Measurements from ENCODE around the gene CD300LG. TPM values are rescaled to one million over a fixed set of nuclear protein-coding genes. Genes with fewer than 3 reads are reported as not detected.
A peak's percentile ranks its signal among the peaks of the same experiment; 100 is the strongest.
"Not testable (repeated sequence)": the region's sequence is repeated elsewhere in the genome, so short reads cannot be mapped to it uniquely, and the experiment has no call there.

Gene CD300LG
- total RNA-seq, 1 donor from 2014 or later, result not detected

DNA sequence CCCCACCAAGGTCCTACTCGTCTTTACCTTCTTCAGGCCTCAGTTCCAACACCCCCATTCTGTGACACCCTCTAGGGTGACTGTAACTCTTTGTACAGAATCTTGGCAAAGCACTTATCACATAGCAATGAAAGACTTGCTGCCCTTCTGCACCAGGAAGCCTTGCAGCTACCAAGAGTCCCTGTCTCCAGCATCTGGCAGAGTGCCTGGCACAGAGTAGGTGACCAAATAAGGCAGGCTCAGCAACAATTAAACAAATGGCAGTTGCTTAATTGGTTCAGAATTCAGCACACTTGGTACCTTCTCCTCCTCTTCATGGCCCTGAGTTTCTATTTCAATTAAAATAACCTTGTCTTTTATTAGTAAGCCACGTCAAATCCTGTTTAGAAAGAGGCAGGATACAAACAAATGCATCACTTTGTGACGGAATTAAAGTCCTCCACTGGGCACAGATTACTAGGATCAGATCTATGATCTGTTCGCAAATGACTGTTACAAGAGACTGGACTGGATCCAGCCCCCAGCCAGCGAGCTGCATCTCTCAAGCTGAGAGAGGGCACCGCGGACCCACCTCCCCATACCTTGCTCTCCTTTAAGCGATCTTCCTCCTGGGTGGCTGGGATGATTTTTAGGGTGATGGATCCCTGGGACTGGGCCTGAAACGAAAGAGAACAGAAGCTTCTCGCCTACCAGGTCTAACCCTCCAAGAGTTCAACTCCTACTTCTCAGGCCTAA is 23.5 kb upstream of the CD300LG start:
- DNase-seq (ENCODE audit: extremely low read depth, low read depth, low spot score), result no peak

DNA sequence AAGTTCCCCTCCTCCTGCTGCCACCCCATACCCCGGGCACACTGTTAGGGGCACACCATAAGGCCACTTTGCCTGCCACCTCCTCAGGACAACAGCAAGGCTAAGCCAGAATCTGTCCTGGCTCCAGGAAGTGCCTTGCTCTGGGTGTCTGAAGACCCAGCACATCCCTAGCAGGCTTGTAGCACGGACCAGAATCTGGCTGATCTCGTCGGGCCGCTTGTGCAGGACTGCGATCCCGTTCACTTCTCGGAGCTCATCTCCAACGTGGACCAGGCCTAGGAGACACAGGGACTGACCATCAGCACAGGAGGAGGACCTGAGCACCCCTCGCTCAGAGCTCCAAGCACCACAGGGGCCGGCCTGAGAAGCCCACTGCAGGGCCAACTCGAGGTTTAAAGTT is 21.4 kb upstream of the CD300LG start:
- no peak for DNase-seq (ENCODE audit: extremely low read depth, low read depth, low spot score)

DNA sequence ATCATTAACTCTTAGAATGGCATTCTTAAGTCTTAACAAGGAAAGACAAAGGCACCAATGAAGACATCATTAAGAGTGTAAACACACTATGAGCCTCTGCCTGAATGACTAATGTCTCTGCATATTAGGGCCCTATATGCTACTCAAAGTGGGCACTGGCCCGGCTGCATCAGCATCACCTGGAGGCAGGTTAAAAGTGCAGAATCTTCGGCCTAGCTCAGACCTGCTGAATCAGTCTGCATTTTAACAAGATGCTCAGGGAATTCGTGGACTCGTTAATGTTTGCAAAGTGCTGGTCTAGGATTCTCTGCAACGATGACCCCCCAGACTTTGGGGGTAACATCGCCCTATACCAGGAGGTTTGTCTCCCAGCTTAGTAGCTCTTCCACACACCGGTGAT is 20.8 kb upstream of the CD300LG start:
- no peak for DNase-seq (ENCODE audit: extremely low read depth, low read depth, low spot score)

DNA sequence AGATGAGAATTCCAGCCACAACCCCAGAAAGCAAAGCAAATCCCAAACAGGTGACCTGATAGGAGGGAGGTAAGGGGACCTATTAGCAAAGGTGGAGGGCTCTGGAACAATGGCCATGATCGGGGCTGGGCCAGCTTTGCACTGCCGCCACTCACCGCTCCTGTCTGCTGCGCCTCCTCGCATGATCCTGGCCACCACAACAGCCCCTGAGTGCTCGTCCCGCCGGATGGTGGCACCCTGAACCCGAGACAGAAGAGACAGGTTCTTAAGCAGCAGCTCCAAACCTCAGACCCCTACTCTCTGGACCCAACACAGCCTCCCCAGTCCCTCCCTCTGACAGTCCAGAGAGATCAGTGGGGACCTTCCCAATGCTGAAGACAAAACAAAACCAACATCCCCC is 19.4 kb upstream of the CD300LG start:
- DNase-seq (ENCODE audit: extremely low read depth, low read depth, low spot score), result no peak

DNA sequence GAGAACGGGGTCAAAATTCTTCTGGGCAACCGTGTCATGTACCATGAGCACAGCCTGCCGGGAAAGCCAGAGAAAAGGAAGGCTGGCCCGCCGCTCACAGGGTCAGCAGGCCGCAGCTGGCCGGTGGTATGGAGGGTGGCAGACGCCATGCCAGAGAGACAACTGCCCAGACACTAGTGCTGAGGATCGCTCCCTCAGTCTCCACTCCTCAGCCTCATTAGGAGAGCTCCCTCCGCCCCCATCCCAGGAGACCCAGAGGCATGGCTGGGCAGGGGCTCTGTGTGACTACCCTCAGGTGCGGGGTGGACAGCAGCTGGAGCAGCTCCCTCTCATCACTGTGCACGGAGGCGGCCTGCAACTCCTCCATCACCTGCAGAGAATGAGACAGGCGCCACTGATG is 17.2 kb upstream of the CD300LG start:
- no peak for DNase-seq (ENCODE audit: extremely low read depth, low read depth, low spot score)

DNA sequence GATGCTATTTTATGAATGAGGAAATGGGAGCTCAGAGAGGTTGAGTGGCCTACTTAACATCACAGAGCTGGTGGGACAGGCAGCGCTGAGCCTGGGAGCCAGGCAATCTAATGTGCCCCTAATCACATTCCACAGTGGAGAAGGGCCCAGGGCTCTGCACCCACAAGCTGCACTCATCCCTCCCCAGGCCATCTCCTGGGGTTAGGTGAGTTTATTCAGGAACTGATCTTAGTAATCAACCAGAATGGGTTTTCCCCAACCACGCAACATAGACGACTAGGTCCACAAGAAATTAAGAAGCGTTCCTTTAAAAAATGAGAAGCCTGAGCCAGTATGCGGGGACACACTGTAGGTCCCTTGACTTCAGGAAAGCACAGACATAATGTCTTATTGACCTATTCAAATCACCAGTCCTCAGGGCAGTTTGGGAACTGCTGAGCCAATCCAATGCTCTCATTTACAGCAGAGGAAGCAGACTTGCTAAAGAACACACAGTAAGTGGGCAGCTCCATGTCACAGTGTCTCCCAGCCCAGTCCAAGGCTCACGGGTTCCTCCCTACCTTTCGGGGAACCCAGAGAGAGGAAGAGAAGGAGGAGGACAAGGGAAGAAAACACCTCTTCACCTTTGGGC is 16.4 kb upstream of the CD300LG start:
- no peak for DNase-seq (ENCODE audit: extremely low read depth, low read depth, low spot score)

DNA sequence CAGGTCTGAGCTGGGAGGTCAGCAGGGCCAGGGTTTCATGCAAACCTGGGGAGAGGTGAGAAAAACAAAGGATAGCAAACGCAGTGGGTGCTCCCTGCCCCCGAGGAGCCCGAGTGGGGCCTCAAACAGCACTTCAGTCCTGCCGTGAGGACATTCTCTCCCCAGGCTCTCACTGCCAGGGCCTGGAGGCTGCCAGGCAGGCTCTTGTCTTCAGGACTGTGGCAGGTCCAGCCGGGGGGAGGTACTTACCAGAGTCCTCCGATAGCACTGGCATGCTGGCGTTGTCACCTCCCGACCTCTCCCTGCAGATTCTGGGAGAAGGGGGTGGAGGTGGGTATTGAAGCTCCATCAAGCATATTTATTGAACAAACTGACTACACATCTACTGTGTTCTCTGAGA is 15.3 kb upstream of the CD300LG start:
- no peak for DNase-seq (ENCODE audit: extremely low read depth, low read depth, low spot score)

DNA sequence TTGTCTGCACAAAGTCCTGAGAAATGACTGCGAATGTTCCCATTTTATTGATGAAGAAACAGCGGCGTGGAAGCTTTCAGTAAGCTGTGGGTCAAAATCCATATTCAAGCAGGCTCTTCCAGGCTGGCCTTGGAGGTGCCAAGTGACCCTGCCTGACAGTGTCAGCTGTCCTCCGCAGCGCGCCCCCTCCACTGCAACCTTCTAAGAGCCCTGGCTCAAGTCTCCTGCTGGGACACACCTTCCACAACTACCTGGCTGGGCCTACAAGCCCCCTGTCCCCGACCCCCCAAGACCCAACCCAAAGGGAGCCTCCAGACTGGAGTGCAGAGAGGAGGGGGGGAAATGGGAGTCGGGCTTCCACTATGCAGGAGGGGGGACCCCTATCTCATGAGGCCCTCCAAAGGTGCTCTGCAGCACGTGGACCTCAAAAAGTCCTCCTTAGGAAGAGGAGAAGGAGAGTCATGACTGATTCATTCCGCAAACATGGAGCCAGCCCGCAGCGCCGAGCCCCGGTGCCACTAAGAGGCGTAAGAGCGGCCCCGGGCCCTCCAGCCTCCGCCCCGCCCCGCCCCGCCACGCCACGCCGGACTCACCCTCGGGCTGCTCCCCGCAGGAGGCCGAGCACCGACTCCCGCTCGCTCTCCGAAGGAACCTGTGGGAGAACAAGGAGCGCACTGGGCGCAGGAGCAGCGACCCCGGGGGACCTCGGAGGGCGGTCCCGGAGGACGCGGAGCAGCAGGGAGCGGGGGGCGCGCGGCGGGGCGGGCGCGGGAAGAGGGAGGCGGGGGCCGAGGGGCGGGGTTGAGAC is 14.6 kb upstream of the CD300LG start:
- no peak for DNase-seq (ENCODE audit: extremely low read depth, low read depth, low spot score)

DNA sequence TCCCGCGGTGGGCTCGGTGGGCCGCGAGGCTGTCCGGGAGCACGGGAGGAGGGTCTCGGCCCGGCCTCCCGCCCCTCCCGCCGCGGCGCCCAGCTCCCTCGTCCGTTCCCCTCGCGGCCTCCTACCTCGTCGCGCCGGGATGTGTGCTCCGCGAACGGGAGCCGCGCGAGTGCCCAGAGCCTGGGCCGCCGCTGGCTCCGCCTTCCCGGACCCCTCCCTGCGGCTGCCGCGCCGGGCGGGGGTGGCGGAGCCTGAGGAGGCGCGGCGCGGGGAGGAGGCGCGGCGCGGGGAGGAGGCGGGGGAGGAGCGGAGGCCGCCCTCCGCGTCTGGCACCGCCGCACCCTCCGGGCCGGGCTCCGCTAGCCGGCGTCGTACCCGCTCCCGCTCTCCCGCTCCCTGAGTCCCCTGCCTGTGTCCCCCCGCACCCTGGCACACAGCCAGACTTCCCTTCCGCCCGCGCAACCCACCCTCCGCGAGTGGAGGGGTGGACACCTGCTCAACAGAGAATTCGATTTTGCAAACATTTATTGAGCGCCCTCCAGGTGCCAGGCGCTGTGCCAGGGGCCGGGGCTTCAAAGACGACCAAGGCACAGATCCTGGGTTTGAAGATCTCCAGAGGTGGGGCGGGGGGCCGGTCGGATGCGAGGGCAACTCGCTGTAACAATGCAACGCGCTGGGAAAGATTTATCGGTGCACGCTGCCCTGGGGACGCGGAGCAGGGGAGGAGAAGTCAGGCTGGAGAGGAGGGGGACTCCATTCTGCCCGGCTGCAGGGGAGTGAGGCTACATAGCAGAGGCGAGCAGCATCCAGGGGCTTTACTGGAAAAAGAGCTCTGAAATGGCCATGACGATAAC is 13.8 kb upstream of the CD300LG start, which contains the start of gene MPP3:
Gene MPP3, minus strand, starts transcription at position 171 of the 854 bp plus-strand sequence. CDS start 1,240 bp downstream, outside the sequence.
- no peak for DNase-seq (ENCODE audit: extremely low read depth, low read depth, low spot score)

DNA sequence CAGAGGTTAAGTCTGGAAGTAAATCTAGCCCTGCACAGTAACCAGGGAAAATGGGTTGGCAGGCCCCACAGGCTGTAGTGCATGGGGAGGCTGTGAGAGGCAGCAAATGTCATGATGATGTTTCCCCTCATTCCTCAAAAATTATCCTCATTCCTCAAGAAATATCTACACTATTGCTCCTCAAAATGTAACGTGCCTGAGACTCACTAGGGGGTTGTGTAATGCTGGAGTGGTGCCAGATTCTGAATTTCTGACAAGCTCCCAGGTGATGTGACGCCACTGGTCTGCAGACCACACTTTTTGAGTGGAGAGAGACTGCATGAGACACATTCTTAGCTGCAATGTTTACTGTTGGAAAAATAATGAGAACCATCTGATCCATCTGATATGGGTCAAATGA is 12.9 kb upstream of the CD300LG start:
- DNase-seq (ENCODE audit: extremely low read depth, low read depth, low spot score), result no peak

DNA sequence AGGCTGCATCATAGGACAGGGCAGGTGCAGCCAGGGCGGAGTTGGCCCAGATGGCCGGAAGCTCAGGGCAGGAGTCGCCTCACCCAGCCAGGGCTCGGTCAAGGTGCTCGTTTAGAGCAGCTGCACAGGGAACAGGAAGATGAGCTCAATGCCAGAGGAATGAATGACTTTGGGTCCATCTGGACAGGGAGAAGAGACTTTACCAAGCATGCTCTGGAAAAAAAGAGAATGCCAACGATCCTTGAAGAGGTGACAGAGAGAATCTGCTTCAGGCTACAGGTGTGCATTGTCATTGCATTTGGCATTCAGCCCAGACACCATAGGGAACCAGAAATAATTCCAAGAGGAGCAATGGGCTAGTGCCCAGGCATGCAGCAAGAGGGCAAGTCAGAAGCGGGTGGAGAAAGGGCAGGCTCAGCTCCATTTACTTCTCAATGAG is 7.3 kb upstream of the CD300LG start:
- DNase-seq (ENCODE audit: extremely low read depth, low read depth, low spot score), result no peak

DNA sequence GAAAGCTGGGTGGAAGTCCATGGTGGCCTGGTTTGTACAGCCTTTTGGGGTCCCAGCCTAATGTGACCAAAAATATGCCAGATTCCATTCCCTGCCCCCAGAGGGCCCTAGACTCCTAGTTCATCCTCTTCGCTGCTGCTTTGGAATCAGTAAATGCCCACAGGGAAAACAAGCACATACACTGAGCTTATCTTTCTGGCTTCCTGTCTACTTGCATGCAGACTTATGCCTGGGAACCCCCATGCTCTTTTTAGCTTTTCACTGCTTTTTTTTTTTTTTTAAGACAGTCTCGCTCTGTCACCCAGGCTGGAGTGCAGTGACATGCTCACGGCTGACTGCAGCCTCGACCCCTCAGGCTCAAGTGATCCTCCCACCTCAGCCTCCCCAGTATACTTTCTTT is 6.2 kb upstream of the CD300LG start:
- DNase-seq (ENCODE audit: extremely low read depth, low read depth, low spot score), result no peak

DNA sequence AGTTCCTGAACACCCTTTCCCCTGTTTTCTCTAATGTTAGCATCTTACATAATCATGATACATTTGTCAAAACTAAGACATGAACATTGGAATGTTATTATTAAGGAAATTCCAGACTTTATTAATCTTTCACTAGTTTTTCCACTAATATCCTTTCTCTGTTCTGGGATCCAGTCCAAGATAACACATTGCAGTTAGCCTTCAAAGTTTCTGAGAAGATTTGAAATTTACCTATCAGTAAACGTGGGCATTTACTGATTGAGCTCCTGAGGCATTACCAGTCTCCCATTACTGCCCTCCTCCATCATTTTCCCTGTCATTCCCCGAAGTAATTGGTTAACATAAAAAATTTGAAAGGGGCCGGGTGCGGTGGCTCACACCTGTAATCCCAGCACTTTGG is 5.7 kb upstream of the CD300LG start:
- DNase-seq (ENCODE audit: extremely low read depth, low read depth, low spot score), result no peak

DNA sequence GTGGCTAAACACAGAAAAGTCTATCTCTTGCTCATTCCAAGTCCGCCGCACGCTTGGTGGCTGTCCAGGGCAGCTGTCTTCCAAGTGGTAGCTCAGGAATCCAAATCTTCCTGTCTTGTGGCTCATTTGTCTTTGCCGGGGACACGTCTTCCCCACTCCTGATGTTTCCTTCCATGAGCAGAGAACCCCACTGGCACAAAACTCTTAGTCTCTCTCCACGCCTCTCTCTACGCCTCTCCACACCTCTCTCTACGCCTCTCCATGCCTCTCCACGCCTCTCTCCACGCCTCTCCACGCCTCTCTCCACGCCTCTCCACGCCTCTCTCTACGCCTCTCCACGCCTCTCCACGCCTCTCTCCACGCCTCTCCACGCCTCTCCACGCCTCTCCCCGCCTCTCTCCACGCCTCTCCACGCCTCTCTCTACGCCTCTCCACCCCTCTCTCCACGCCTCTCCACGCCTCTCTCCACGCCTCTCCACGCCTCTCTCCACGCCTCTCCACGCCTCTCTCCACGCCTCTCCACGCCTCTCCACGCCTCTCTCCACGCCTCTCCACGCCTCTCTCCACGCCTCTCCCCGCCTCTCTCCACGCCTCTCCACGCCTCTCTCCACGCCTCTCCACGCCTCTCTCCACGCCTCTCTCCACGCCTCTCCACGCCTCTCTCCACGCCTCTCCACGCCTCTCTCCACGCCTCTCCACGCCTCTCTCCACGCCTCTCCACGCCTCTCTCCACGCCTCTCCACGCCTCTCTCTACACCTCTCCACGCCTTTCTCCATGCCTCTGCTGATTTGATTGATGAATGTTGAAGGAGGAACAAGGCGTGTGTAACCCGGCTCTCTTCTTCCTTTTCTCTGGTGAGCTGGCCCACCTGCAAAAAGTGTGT is 4.6 kb upstream of the CD300LG start:
- not testable (repeated sequence) for DNase-seq (ENCODE audit: extremely low read depth, low read depth, low spot score)

DNA sequence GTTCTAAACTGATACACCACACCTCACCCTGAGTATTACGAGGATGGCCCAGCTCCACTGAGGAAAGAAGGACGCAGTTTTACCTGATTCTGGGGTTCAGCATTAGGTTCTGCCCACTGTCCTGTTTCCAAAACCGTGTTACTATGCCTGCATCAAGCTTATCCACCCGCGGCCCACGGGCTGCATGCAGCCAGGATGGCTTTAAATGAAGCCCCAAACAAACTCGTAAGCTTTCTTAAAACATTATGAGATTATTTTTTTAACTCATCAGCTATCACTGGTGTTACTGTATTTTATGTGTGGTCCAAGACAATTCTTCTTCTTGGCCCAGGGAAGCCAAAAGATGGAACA is 4.0 kb upstream of the CD300LG start:
- DNase-seq (ENCODE audit: extremely low read depth, low read depth, low spot score), result no peak

DNA sequence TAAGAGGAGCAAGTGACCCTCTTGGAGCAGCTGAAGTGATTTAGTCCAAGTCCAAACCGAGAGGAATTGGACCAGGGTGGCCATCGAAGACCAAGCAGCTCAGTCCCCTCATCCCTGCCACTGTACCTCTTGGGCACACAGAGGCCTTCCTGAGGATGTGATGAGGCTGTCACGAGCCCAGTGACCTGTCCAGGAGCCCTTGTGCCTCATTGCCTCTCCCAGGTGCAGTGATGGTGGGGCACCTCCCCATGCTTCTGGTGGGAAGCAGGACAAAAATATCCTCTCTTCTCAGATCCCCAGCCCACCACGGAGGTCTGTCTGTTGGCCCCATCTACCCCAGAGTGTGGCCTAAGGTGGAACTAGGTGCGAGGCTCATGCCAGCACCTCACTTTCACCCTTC is 2.7 kb upstream of the CD300LG start:
- no peak for DNase-seq (ENCODE audit: extremely low read depth, low read depth, low spot score)

DNA sequence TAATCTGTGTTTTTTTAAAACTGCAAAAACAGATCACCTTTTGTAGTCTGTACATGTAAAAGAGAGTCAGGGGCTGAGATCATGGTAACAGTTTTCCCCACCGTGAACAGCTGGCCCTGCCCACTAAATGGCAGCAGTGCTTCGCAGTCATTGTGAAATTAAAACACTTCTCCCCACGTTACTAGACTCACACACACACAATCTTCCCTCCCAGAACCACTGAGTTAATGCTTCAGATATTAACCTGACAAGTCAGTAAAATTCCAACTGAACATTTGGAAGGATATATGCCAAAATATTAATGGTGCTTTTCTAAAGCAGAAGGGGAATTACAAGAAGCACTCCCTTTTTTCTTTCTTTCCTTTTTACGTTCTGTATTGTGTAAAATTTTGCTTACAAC is 1.2 kb upstream of the CD300LG start:
- DNase-seq (ENCODE audit: extremely low read depth, low read depth, low spot score), result no peak

DNA sequence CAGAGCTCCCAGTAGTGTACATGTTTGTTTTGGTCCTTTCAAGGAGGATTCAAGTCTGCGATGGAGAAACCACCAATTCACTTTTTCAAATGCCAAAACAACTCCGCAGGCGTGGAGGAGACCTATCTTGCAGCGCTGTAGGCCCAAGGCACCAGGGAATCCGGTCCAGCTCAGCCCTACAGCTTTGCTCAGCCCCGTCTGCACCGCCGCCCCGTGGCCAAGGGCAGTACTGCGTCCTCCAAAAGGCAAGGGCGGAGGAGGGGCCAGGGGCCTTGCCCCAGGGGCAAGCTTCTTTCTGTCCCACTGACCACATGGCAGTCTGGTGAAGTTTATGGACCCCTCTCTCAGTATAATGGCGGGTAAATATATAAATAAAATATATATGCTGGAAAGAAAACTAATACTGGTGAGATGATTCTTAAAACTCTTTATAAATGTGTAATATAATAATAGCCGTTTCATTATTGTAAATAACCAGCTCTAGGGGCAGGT is 709 bp upstream of the CD300LG start:
- peak; percentile 12 for DNase-seq (ENCODE audit: extremely low read depth, low read depth, low spot score)

DNA sequence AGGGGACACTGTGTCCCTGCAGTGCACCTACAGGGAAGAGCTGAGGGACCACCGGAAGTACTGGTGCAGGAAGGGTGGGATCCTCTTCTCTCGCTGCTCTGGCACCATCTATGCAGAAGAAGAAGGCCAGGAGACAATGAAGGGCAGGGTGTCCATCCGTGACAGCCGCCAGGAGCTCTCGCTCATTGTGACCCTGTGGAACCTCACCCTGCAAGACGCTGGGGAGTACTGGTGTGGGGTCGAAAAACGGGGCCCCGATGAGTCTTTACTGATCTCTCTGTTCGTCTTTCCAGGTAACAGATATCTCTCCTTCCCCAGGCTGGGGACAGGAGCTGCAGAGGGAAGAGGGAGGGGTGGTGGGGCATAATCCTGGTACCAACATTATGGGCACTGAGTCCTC is 1.6 kb downstream of the CD300LG start:
- DNase-seq (ENCODE audit: extremely low read depth, low read depth, low spot score), result no peak

DNA sequence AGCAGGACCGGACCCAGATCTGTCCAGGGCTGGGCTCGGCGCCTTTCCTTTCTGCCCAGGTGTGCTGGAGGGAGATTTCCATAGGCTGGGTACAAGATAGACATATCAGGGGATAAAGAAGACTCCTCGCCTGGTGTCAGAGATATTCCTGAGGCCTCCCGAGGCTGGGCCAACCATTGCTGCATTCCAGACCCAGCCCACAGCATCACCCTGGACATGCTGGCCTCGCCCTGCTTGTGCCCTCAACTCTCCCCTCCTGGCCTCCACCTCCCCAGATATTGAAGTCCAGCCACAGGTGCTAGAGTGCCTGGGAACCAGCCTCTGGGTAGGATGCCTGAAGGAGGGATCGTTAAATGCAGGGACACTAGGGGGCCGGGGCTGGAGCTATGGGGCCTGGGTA is 2.1 kb downstream of the CD300LG start:
- no peak for DNase-seq (ENCODE audit: extremely low read depth, low read depth, low spot score)

All from glomerular endothelial cell (primary cell).